22Rv1 (cell line): ENCODE results near the gene GPR17.

ENCODE experiments used
- ZFX ChIP-seq: fragments of 450-650 bp; IDR thresholded peaks from 2 replicates; pipeline ENCODE4 v1.6.1; 2017; ENCODE audit warnings: antibody characterized with exemption, borderline replicate concordance
- TF ChIP-seq, protein P1 (sequence below): fragments of 450-650 bp; IDR thresholded peaks from 2 replicates; pipeline ENCODE4 v1.5.1; 2017; ENCODE audit warnings: mild to moderate bottlenecking

DNA sequence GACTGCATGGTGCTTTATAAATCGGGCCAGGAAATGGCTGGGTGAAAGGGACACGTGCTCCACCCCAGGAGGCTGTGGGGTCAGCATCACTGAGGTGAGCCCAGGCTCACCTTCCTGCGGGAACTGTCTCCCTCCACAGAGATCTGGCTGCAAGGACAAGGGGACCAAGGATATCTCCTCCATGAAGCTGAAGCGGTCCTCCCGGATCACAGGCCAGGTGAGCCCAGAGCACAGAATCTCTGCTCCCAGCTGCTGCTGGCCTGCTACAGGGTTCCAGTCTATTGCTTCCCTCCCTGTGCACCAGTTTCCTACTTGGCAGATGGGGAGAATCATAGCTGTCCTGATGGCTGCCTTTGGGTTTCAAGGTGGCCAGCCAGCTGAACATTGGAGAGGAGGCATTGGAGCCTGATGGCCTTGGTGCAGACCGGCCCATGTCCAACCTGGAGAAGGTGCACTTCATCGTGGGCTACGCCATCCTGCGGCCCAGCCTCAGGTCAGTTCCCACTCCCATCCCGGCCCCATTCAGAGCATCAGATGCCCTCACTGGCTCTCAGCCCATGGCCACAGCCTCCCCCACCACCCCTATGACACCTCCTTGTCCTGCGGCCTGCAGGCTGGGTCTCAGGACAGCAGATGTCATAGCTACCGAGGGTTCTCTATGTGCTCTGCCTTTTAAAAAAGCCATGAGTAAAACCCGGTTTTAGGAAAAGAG is 33.7 kb upstream of the GPR17 start:
- TF ChIP-seq, protein P1, sequence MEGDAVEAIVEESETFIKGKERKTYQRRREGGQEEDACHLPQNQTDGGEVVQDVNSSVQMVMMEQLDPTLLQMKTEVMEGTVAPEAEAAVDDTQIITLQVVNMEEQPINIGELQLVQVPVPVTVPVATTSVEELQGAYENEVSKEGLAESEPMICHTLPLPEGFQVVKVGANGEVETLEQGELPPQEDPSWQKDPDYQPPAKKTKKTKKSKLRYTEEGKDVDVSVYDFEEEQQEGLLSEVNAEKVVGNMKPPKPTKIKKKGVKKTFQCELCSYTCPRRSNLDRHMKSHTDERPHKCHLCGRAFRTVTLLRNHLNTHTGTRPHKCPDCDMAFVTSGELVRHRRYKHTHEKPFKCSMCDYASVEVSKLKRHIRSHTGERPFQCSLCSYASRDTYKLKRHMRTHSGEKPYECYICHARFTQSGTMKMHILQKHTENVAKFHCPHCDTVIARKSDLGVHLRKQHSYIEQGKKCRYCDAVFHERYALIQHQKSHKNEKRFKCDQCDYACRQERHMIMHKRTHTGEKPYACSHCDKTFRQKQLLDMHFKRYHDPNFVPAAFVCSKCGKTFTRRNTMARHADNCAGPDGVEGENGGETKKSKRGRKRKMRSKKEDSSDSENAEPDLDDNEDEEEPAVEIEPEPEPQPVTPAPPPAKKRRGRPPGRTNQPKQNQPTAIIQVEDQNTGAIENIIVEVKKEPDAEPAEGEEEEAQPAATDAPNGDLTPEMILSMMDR = no peak
- no peak for TF ChIP-seq ZFX
